A673 (cell line): ENCODE measurements around the gene DOK6. TPM values are rescaled to one million over a fixed set of nuclear protein-coding genes. Genes with fewer than 3 reads are reported as not detected.

Source experiments
- BruUV-seq: library from RNA; stranded (reverse); fragments of 400-500 nt; replicated peaks from 2 replicates; lab custom pipeline; 2021; lab: Mats Ljungman, UMichigan
- CTCF ChIA-PET: fragments of 300-600 bp; sonication (Branson Sonifier 250); formaldehyde crosslinking; loops from one replicate; lab custom pipeline; 2022; ENCODE audit warnings: antibody characterized with exemption; lab: Charles Lee
- POLR2A ChIA-PET: fragments of 300-600 bp; sonication (Branson Sonifier 250); formaldehyde crosslinking; loops from one replicate; lab custom pipeline; 2022; ENCODE audit warnings: antibody characterized with exemption; ENCODE audit not compliant: low non-redundant PET; lab: Charles Lee
- DNase-seq: peaks from one replicate; pipeline ENCODE4 v3.0.0-alpha.2; 2015; ENCODE audit warnings: low spot score
- H3K27ac ChIP-seq: fragments of 200-600 bp; sonication (generic); 2 replicates; pipeline ENCODE4 v1.5.1; 2016; ENCODE audit warnings: mixed run types, low read depth, mild to moderate bottlenecking, mixed read lengths, antibody characterized with exemption, low read length; ENCODE audit not compliant: poor library complexity, severe bottlenecking
- H3K27me3 ChIP-seq: fragments of 200-600 bp; sonication (generic); replicated peaks from 2 replicates; pipeline ENCODE4 v1.6.1; 2017; ENCODE audit warnings: mixed run types, low read depth, mild to moderate bottlenecking, mixed read lengths, antibody characterized with exemption, low read length; ENCODE audit not compliant: insufficient read depth, poor library complexity
- H3K36me3 ChIP-seq: fragments of 200-600 bp; sonication (generic); 2 replicates; pipeline ENCODE4 v1.6.1; 2016; ENCODE audit warnings: mixed run types, mild to moderate bottlenecking, mixed read lengths, antibody characterized with exemption, low read length; ENCODE audit not compliant: insufficient read depth, poor library complexity, severe bottlenecking
- H3K4me1 ChIP-seq: fragments of 200-600 bp; sonication (generic); 2 replicates; pipeline ENCODE4 v1.6.1; 2017; ENCODE audit warnings: mixed run types, mild to moderate bottlenecking, mixed read lengths, antibody characterized with exemption, low read length; ENCODE audit not compliant: insufficient read depth, poor library complexity, severe bottlenecking
- H3K4me3 ChIP-seq: fragments of 200-600 bp; sonication (generic); 2 replicates; pipeline ENCODE4 v1.5.1; 2016; ENCODE audit warnings: low read depth, mixed run types, mild to moderate bottlenecking, mixed read lengths, low read length; ENCODE audit not compliant: poor library complexity, severe bottlenecking
- H3K9me3 ChIP-seq: fragments of 200-600 bp; sonication (generic); 2 replicates; pipeline ENCODE4 v1.6.1; 2016; ENCODE audit warnings: mixed run types, low read depth, mild to moderate bottlenecking, mixed read lengths, antibody characterized with exemption, low read length; ENCODE audit not compliant: poor library complexity, severe bottlenecking
- CTCF ChIP-seq: fragments of 300-800, 200-600 bp; sonication (generic); conservative IDR thresholded peaks from 2 replicates; pipeline ENCODE4 v1.5.1; 2017; ENCODE audit warnings: low read depth, mild to moderate bottlenecking, antibody characterized with exemption, low read length, moderate library complexity, mixed read lengths
- EZH2 ChIP-seq: fragments of 200-600 bp; sonication (generic); IDR thresholded peaks from 2 replicates; pipeline ENCODE4 v1.6.1; 2017; ENCODE audit warnings: borderline replicate concordance, low read depth, mild to moderate bottlenecking, mixed read lengths, antibody characterized with exemption, low read length; ENCODE audit not compliant: poor library complexity, severe bottlenecking
- intact Hi-C: fragments of 100-400 bp; cut with micrococcal nuclease; formaldehyde crosslinking; loops from one replicate; pipeline ENCODE4 v1.10.0; 2022; ENCODE audit not compliant: unreplicated experiment
- total RNA-seq: library from RNA; stranded (reverse); gene quantifications from 2 replicates; pipeline ENCODE4 v1.2.3, GENCODE V29; 2021

Gene DOK6
- total RNA-seq, 1 experiment from 2014 or later, result 13.7 TPM

- H3K4me1 ChIP-seq, result no peaks in the 10 kb centered on the region
- no peak overlapping the region for H3K4me3 ChIP-seq
- H3K9me3 ChIP-seq, result no peaks in the 10 kb centered on the region
- no peak for DNase-seq
- no peaks in the 10 kb centered on the region for H3K36me3 ChIP-seq
- H3K27ac ChIP-seq, result no peak overlapping the region
- ChIA-PET POLR2A (no interaction called here), CTCF (no interaction called here)
- no TSS peak for BruUV-seq
- intact Hi-C loops, result no loop called here
- no peaks in the 10 kb centered on the region for H3K27me3 ChIP-seq
- TF ChIP-seq EZH2, result no peak
- TF ChIP-seq CTCF, result no peak
These were observed 404.3 kb downstream of the DOK6 start for GRCh38 chr18:69804776-69805501.

GRCh38 chr18:69808399-69808798, 407.7 kb downstream of the DOK6 start:
- no peak for DNase-seq
- ChIA-PET CTCF (no interaction called here), POLR2A (no interaction called here)
- Histone ChIP-seq H3K9me3 (no peaks in the 10 kb centered on the region), H3K4me3 (no peak overlapping the region), H3K36me3 (no peaks in the 10 kb centered on the region), H3K27me3 (no peaks in the 10 kb centered on the region), H3K4me1 (no peaks in the 10 kb centered on the region), H3K27ac (no peak overlapping the region)
- intact Hi-C loops, result no loop called here
- no TSS peak for BruUV-seq
- TF ChIP-seq EZH2 (no peak), CTCF (no peak)

DNA sequence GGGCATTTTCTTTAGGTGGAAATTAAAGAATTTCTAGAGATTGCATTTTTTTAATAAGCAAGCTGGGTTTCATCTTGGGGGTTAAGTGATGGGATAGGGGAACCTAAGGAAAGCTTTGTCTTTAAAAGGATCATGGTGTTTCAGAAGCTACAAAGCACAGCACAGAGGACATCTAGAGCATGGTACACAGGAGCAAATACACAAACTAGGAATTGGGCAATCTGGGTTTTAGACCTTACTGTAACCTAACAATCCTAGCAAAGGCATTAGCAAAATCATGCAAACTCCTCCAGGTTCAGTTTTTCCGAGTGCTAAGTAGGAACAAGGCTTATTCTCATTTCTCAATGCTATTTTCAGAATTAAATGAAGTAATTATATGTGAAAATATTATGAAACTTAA, 412.9 kb downstream of the DOK6 start:
- CTCF ChIA-PET, result no interaction called here
- no peak overlapping the region for H3K4me3 ChIP-seq
- H3K9me3 ChIP-seq, result no peaks in the 10 kb centered on the region
- H3K27ac ChIP-seq, result no peak overlapping the region
- intact Hi-C loops, result no loop called here
- no peaks in the 10 kb centered on the region for H3K36me3 ChIP-seq
- POLR2A ChIA-PET, result no interaction called here
- TF ChIP-seq EZH2 (no peak), CTCF (no peak)
- H3K27me3 ChIP-seq, result no peaks in the 10 kb centered on the region
- DNase-seq, result no peak
- H3K4me1 ChIP-seq, result peaks cover 14% of the 10 kb centered on the region
- no TSS peak for BruUV-seq
